ENCODE measurements around the gene TRAPPC3L.

DNA sequence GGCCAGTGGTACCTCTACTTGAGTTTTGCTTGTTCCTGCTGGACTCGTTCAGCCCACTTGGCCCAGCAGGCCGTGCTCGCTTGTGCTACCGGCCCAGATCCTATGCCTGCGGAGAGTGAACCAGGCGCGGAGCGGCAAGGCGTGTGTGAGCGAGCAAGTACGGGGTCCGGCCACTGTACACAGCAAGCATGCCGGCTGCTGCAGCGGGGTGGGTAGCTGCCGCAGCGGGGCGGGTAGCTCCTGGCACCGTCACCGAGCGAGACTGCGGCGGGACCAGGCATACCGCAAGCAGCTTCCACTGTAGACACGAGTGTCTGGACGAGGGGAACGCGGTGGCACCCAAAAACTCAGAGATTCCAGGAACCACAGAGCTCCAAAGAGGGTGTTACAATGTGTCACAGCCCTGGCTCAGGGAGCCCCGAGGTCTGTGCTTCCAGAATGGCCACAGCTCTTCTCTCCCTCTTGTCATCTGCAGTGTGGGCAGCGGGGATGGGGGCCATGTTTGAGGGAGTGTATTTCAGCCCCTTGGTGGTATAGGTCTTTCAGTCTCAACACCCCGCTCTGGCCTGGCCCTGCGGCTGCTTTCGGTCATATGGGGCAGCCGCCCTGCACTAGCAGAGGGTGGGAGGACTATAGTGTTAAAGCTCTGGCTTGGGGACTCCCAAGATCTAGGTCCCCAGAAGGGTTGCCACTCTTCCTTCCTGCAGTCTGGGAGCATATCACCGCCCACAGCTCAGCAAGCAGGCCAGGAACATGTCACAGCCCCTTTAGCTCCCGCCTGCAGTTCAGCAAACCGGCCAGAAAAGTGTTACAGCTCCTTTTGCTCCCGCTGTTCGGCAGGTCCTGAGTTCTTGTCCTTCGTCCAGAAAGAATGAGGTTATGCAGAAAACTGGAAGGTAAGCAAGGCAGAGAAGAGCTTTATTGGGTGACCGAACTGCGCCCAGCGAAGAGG, 19.7 kb upstream of the TRAPPC3L start:
- no peak for TF ChIP-seq YY1 (IDR thresholded peaks at IDR 0.05; ENCODE audit: insufficient read depth, insufficient read length)
- TF ChIP-seq ZNF274 (IDR thresholded peaks at IDR 0.05; ENCODE audit: low read depth, low read length) = no peak
- no peak for TF ChIP-seq SUZ12 (IDR thresholded peaks at IDR 0.05; ENCODE audit: extremely low read depth, insufficient read depth, insufficient read length)

Data from NT2/D1 (cell line).